Embryonic facial prominence (tissue), 1 donor: ENCODE measurements around the gene QPCT.

Source experiments
- DNase-seq: peaks from one replicate; pipeline ENCODE4 v3.0.0-alpha.2; 2016; ENCODE audit errors: extremely low spot score

Gene QPCT

DNA sequence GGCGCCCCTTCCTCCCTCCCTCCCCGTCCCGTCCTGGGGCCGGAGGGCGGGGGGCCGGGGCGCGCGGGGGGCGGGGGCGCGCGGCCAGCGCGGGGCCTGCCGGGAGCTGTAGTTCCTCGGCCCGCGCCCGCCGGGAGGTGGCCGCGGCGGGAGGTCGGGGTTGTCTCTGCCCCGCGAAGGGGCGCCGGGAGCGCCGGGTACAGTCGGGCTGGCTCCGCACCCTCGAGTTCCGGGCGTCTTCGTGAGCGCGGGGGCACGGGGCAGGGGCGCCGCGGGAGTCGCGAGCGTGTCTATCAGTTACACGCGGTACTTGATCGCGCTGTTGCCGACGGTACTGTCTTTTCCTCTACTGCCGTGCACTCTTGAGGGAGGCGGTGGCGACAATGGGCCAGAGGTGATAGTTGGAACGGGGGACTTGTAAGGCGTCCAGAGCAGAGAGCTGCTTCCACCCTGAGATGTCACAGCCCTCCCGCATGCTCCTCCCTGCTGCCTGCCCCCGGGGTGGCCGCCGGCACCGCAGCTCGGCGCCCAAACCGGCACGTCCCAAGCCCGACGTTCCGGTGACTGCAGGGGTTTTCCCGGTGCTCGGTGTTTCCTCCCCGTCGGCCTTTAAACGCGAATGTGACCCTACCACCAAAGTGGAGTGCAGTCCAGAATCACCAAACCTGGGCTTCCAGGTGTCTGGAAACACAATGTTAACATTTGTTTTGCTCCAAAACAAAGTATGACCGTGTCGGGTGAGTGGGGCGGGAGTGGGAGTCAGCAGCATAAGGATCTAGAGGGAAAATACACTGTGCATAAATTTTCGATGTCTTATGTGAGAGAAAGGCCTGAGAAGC, 19.4 kb upstream of the QPCT start, which contains the start of gene PRKD3:
TSS of gene PRKD3 (minus strand) at position 48 of the 839 bp plus-strand sequence. CDS start 8,309 bp downstream, outside the sequence.
- DNase-seq = no peak

DNA sequence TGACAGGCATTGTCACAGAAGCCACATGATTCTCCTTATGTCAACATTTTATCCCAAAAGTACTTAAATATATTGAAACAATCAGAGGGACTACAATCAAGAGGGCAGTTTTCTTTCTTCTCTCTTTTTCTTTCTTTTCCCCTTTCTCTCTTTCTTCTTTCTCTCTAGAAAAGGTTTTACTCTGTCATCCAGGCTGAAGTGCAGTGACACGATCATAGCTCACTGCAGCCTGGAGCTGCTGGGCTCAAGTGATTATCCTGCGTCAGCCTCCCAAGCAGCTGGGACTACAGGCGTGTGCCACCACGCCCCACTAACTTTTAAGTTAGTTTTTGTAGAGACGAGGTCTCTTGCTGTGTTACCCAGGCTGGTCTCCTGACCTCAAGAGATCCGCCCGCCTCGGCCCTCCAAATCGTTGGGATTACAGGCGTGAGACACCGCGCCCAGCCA, 18.8 kb upstream of the QPCT start:
- no peak for DNase-seq

DNA sequence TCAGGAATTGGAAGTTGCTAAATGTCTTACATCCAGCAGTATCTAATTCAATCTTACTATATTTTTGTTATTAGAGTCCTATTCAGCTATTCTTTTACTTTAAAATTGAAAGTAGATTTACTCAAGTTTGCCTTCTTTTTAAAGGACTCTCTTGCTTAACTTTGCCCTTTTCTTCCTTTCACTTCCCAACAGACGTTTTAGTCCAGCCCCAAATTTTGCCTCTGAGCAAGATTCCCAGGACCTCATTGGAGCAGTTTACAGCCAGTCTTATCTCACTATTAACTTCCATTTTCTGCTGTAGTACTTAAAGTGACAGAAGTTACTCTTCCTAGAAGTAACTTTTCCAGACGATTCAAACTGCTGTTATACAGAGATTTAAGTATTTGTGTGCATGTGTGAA, 18.1 kb upstream of the QPCT start:
- no peak for DNase-seq

DNA sequence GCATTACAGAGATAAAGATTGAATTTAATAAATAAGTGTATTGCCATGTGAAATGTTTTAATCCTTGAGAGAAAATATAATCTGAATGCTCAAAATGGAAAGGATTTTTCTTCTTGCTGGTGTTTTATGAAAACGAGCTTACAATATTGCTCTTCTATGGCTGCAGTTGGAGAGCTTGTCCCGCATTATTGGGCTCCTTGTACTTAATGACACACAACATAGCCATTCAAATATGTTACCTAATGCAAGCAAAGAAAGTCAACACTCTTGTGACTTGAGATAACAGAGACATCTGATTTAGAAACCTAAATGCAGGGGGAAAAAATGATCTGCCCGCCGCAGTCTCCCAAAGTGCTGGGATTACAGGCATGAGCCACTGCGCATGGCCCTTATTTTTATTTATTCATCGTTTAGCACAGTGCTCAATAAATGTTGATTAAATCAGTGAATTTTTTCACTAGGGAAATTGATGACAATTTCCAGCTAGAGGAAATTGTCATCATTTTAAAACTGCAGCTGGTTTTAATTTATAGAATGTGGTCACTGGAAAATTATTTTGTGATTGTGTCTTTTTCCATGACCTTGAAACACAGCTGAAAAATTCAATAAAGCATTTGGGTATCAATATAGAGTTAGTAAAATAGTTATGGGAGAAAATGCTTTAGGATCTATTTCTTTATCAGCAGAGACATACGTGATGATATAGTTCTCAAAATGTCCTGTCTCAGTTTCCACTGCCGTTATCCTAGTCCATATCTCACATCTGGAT, 17.4 kb upstream of the QPCT start:
- no peak for DNase-seq

DNA sequence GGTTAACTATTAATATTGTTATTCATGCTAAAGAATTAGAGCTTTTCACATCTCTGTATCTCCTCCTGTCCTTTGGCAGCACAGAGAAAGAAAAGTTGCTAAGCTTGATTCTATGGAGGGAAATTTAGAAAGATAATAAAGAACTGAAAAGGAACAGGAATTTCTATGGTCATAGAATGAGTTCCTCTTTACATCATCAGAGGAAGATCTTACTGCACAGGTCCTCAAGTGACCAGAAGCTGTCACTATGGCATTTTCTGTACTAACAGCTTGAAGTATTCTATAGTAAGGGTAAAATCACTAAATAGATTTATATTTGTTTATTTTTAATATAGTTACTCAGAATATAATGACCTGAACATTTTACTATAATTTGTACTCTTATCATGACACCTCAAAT, 13.7 kb upstream of the QPCT start:
- DNase-seq = no peak

DNA sequence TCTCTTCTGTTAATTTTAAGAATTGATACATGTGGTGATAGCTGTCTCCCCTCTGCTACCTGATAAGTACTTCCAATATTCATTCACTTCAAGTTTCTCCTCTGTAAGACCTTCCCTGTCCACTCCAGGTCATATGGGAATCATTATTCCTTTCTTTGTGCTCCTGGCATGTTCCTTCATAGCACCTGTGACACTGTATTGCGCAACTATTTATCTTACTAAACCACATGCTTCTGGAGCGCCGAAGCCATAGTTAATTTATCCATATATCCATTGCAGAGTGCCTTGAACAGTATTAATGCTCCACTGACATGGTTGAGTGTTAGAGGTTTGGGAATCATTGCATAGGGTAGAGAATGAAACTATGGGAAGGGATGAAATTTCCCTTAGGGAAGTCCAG, 11.9 kb upstream of the QPCT start:
- DNase-seq = no peak

DNA sequence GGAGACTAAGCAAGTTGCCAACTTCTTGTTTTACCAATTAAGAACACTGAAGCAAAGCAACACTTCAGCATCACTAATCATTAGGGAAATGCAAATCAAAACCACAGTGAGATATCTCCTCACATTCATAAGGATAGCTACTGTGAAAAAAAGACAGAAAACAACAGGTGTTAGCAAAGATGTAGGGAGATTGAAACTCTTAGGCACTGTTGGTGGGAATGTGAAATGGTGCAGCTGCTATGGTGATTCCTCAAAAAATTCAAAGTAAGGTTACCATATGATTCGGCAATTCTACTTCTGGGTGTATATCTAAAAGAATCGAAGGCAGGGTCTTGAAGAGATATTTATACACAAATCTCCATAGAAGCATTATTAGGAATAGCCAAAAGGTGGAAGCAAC, 11.2 kb upstream of the QPCT start:
- DNase-seq = no peak

DNA sequence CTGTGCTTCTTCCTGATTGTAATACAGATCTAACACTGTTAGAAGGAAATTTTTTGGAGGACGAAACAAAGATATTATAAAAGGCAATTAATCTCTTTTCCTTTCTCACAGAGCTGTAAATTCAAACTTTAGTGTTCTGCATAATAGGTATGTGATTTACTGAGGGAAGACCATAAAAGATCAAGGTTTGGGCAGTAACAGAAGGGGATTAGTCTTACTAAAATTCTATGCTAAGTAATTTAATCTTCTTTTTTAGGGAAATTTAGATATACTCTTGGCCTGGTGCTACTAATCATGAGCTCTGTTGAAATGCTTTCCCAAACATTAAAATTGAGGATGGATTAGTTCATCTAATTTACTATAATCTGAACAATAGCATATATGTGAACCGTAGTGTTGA, 8.8 kb upstream of the QPCT start:
- DNase-seq = no peak

DNA sequence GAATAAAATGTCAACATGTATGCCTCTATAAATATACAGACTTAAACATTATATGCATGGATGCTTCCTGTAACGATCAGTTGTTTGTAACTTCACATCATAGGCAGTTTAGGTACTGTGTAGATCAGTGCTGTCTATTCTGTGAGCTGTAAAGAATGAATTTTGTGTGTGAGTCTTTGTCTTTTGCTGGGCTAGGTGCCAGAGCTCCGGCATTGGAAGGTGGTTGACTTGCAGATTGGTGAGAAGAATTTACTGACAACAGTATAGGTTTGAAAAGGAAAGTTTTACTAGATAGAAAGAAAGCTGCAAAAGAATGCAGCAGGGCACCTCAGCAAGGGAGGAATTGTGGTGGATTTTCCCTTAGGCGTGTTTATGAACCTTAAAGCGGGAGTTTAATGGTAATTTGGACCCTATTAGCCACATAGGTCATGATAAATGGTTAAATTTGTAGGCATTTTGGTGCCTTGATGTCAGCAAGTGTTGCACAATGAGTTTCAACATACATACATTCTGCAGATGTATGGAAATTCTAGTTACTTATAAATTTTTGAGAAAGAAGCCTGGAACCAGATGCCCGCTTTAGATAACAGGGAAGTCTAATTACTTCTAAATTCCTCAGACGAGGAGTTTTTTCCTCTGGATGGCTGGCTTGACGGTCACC, 6.7 kb upstream of the QPCT start:
- no peak for DNase-seq

DNA sequence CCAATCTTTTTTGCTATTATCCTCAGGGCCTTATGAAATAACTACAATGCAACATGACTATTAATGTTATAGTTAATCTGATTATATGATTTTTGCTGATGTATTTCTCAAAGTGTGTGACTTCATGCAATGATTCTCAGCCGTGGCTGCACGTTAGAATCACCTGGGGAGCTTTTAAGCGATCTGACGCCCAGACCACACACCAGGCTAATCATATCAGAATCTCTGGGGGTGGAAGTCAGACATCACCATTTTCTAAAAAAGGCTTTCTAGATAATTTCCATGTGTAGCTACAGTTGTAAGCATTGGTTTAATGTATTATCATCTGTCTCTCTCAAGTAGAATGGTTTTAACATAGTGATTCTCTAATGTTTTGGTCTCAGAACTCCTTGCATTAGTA, 5.5 kb upstream of the QPCT start:
- no peak for DNase-seq

DNA sequence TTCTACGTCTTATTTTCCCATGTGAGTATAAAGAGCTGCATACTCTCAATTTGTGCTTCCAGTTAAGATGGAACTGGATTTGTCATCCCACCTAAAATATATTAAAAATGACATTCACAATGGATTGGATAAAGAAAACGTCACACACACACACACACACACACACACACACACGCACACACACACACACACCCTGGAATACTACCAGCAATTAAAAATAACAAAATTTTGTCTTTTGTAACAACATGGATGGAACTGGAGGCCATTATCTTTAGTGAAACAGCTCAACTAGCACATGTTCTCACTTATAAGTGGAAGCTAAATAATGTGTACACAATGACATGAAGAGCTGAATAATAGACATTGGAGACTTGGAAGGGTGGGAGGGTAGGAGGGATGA, 3.8 kb upstream of the QPCT start:
- DNase-seq = no peak

DNA sequence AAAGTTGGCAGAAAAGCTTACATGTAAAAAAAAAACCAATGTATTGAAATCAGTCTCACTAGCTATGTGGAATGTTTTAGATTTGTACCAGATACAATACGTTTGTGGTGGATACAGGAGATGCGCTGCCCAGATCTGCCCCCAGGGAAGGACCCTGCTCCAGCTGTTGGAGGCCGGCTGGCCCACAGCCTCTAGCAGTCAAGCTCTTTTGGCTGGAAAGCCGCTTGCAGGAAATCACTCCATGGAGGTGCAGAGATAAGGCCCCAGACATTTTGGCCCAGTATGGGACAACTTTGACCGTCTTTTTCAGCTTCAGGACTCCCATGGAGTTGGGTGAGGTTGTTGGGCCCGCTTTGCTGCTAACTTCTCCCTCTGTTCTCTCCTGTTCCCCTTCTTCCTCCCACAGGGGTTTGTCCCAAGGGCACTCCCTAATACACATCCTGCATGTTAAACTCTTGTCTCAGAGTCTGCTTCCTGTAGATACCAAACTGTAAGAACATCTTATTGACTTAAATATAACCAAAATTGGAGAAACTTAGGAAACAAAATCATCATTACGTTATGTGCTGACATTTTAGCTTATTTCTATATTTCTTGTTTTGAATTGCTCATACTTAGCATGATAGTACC, 1.7 kb upstream of the QPCT start:
- DNase-seq = no peak

DNA sequence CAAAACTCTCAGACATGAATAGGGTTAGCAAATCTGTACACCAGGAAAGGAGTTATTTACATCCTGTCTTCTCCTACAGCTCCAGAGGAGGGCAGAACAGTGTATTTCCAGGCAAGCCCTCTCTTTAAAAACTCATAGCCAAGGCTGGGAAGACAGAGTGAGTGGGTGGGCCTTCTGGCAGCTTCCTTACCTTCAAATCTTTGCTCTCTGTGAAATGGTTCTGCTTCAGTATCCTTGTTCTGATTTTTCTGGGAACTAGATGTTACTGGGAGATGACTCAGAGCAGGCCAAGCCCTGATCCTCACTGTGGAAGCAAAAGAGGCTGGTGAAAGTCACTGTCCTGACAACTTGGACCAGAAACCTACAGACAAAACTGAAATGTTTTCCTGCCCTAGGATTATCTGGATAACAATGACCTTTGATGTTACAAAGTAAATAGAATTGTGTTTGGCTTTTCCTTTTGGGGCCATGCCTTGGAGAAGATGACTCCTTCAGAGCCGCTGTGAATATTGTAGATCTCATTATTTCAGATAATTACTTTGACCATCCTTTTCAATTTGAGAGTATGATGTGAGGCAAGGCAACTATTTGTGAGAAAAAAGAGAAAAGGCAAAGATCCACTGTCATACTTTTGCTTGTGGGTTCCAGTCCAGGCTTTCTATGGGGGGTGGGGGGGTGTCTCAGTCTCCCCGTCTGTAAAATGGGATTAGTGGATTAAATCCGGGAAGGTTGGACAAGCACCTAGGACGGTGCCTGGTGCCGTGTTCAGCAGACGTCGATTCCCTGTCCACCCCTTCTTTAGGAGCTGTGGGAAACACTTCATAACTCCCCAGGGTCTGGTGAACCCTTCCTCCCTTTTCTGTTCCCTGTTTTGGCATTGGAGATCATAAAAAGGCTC, 644 bp upstream of the QPCT start:
- DNase-seq = no peak

DNA sequence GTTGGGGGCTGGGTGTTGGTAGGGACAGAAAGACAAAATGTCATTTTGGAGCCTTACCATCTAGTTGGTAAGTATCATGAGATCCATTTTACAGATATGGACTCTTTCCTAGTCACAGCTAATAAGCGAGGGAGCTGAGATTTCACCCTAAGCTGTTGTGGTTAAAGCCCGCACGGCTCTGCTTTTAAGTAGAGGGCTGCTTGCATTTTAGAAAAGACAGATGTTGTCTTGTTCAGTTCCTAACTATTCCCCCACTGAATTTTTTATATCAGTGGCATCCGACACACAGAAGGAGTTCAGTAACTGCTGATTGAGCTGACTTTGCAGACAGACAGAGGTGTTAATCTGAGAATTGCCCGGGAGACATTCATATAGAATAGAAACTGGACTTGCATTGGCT, 3.7 kb downstream of the QPCT start:
- no peak for DNase-seq

DNA sequence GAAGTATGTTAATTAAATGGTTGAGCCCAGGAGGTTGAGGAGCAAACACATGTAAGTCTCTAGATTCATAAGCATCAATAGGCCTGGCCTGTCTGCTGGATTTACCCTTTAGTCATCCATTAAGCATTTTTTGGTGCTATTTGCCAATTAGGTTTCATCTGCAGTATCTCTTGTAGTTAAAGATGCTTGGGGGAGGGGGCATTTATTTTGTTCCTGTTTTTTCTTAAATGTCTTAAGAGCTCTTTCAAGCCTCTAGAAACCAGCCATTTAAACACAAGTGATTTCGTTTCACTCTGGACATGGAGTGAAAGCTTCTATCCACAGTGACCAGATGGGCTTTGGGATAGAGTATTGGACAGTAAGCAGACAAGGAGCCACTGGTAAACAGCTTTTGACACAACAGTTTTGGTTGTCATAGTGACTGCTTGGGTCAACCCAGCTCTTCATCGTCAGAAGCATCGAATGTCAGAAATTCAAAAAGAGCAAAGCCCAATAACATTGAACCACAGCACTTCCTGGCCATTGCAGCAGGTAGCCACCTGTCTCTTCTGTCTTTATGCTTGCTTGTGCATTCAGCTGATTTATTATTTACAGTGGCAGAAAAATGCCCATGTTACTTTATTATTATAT, 4.9 kb downstream of the QPCT start:
- DNase-seq = no peak

DNA sequence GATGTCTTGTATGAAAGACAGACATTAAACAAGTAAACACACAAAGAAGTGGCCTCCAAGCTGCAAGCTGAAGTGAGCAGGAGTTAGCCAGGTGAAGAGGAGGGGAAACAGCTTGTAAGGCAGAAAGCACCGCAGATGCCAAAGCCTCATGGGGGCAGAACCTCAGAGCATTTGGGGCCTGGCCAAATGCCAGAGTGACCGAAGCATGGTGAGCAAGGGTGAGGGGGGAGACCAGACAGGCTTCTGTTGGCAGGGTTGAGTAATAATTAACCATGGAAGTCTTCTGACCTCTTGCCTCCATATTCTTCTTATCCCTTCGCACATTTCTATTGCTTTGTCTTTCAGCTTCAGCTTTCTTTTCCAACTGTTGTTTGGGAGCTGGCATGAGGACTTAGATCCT, 5.6 kb downstream of the QPCT start:
- no peak for DNase-seq

DNA sequence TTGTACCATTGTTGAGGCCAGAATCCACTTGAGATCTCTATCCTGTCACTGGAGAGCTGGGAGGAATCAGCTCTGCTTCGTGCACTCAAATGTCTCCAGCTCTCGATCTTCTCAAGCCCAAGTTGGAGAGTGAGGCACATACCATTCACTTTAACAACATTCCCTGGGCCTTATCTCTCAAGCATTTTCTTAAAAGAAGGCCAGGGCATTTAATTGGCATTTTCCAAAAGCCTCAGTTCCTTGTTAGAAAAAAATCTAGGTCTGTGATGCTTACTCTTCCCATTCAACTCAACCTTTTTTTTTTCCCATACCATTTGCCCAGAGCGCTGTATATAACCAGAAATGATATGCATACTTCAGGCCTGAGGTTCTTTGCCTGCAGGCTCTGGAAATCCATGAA, 10.1 kb downstream of the QPCT start:
- no peak for DNase-seq

DNA sequence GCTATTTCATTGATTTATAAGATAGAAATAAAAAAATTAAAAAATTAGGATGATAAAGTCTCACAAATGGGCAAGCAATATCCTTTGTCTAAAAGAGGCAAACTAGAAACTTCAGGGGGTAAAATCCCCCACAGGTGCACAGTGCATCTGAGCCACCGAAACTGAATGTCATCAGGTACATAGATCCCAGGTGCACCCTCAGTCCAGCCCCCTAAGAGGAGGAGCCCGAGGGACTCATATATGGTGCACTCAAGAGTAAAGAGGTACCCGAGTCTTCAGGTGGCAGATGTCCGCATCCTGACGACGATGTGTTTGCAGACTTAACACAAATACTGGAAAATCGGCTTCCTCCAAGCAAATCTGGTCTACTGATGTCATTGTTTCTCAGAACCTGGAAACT, 11.3 kb downstream of the QPCT start:
- DNase-seq = no peak

DNA sequence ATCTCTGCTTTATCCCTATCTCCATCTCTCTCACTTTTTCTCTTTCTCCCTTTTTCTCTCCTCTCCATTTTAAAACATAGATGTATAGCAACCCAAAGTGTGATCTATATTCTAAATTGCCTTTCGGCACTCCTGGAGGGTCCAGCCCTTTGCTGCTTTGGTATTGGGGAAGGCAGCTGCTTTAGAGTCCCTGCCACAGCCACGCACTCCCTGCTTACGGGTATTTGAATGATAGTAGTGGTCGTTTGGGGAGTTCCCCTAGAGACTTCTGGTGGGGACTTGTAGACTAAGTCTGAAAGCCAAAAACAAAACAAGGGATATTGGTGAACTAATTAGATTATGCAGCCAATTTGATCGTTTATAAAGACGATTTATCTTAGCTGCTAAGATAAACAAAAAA, 11.9 kb downstream of the QPCT start:
- no peak for DNase-seq

DNA sequence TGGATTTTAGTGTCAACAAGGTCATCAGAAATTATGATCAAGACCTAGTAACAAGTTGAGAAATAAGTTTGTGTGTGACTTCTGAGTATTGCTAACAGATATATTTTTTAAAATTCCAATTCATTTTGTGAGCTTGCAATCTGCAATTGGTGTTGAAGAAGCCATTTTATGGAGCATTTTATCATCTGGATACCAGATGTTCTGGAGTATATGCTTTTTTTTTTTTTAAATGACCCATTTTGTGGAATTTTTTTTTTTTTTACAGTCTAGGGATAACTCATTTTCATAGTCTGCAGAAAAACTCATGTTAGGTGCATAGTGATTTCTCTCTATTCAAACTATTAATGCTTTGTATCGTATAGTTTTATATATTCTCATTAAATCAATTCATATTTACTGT, 12.6 kb downstream of the QPCT start:
- no peak for DNase-seq

DNA sequence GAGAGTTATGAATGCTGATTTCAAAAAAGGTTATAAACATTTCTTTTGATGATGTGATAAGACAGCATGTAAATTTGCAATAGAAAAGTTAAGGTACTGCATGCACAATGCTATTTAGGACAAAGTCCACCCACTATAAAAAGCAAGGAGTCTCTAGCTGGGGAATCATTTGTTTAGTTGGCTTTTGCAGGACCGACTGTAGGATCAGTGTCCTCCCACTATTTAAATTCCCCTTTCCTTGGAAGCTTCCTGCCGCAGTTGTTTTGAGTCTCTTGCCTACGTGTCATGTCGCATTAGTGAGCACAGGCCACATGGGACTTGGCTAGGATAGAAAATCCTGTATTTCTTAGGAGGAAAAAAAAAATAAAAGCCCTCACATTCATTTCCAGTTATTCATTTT, 13.1 kb downstream of the QPCT start:
- no peak for DNase-seq
